AG20443 (cell line): Measurements from ENCODE around the gene CDY2A.
"Not testable (repeated sequence)": the region's sequence is repeated elsewhere in the genome, so short reads cannot be mapped to it uniquely, and the experiment has no call there.

Experiments
- DNase-seq: peaks from one replicate; pipeline ENCODE4 v3.0.0; 2012; ENCODE audit warnings: low spot score, mixed read lengths

CDY2A gene

GRCh38 chrY:18025487-18025886 lies at the start of gene CDY2A:
Gene CDY2A, plus strand, starts transcription at chrY:18025787. Its CDS starts 328 bp downstream, at chrY:18026115.
- DNase-seq: not testable (repeated sequence)

- DNase-seq: not testable (repeated sequence)
Observed at GRCh38 chrY:17997586-17997985, 28.0 kb upstream of the CDY2A start.

- not testable (repeated sequence) for DNase-seq
Observed at GRCh38 chrY:17998266-17998665, 27.3 kb upstream of the CDY2A start.

- not testable (repeated sequence) for DNase-seq
Observed at GRCh38 chrY:18023897-18024296, 1.7 kb upstream of the CDY2A start.

- not testable (repeated sequence) for DNase-seq
Observed at GRCh38 chrY:18028845-18029244, 3.3 kb downstream of the CDY2A start.

GRCh38 chrY:18030178-18030577 lies 4.6 kb downstream of the CDY2A start:
- not testable (repeated sequence) for DNase-seq

GRCh38 chrY:18034100-18034814 lies 8.7 kb downstream of the CDY2A start:
- DNase-seq: not testable (repeated sequence)

GRCh38 chrY:18034864-18035263 lies 9.3 kb downstream of the CDY2A start:
- not testable (repeated sequence) for DNase-seq

- not testable (repeated sequence) for DNase-seq
Observed at GRCh38 chrY:18044990-18045389, 19.4 kb downstream of the CDY2A start.

GRCh38 chrY:18048149-18049040 lies 22.8 kb downstream of the CDY2A start:
- not testable (repeated sequence) for DNase-seq

GRCh38 chrY:18049061-18049460 lies 23.5 kb downstream of the CDY2A start:
- DNase-seq: not testable (repeated sequence)

GRCh38 chrY:18056473-18056872 lies 30.9 kb downstream of the CDY2A start:
- DNase-seq: not testable (repeated sequence)

GRCh38 chrY:18073464-18073863 lies 47.9 kb downstream of the CDY2A start:
- DNase-seq: not testable (repeated sequence)
